ENCODE data around the gene FAF1.

GRCh38 chr1:50780797-50781196 is 179.3 kb downstream of the FAF1 start:
- no peak for TF ChIP-seq CTCF (IDR thresholded peaks at IDR 0.05)
- no peak for TF ChIP-seq POLR2A (IDR thresholded peaks at IDR 0.05; ENCODE audit: low read depth)
- TF ChIP-seq EP300 (IDR thresholded peaks at IDR 0.05), result no peak

Measured in esophagus muscularis mucosa (tissue), 4 donors.